ENCODE measurements around the gene KRT34. TPM values are rescaled to one million over a fixed set of nuclear protein-coding genes. Genes with fewer than 3 reads are reported as not detected.

The KRT34 gene
- total RNA-seq, 1 donor from 2014 or later: not detected

GRCh38 chr17:41391535-41391934 is 9.4 kb upstream of the KRT34 start:
- no peak overlapping the region for H3K4me3 Mint-ChIP-seq (ENCODE audit: unreplicated experiment)
- Histone ChIP-seq H2AFZ (ENCODE audit: low read depth, low read length) (no peak overlapping the region), H3K27me3 (ENCODE audit: insufficient read depth, low read length) (no peaks in the 10 kb centered on the region), H3K4me1 (ENCODE audit: insufficient read depth, low read length) (peaks cover 10% of the 10 kb centered on the region), H3K4me3 (ENCODE audit: insufficient read depth, low read depth, low read length) (no peak overlapping the region), H3K79me2 (ENCODE audit: insufficient read depth, low read length) (no peaks in the 10 kb centered on the region), H3K9ac (ENCODE audit: low read length) (no peak overlapping the region), H3K36me3 (ENCODE audit: insufficient read depth, low read length) (no peaks in the 10 kb centered on the region), H3K9me3 (ENCODE audit: insufficient read depth, low read depth, low read length) (no peaks in the 10 kb centered on the region), H3K4me2 (ENCODE audit: low read length) (no peak overlapping the region), H3K27ac (ENCODE audit: low read depth, low read length) (no peak overlapping the region), H4K20me1 (ENCODE audit: insufficient read depth, low read length) (no peaks in the 10 kb centered on the region)
- no peaks in the 10 kb centered on the region for H3K36me3 Mint-ChIP-seq (ENCODE audit: low read depth, unreplicated experiment)
- DNase-seq (ENCODE audit: low read depth): no peak
- no peak for FAIRE-seq
- peaks cover 8% of the 10 kb centered on the region for H3K9me3 Mint-ChIP-seq (ENCODE audit: unreplicated experiment)
- TF ChIP-seq CTCF (IDR thresholded peaks at IDR 0.05; ENCODE audit: insufficient read depth, low read depth, low read length) (no peak), EZH2 (IDR thresholded peaks at IDR 0.05; ENCODE audit: insufficient read depth, low read length) (no peak)
- peaks cover 19% of the 10 kb centered on the region for H3K4me1 Mint-ChIP-seq (ENCODE audit: low read depth, unreplicated experiment)
- H3K27ac Mint-ChIP-seq (ENCODE audit: unreplicated experiment): no peak overlapping the region
- peaks cover 6% of the 10 kb centered on the region for H3K27me3 Mint-ChIP-seq (ENCODE audit: low read depth, unreplicated experiment)

- H3K4me1 Mint-ChIP-seq (ENCODE audit: low read depth, unreplicated experiment): peaks cover 19% of the 10 kb centered on the region
- H3K4me3 Mint-ChIP-seq (ENCODE audit: unreplicated experiment): no peak overlapping the region
- H3K4me2 ChIP-seq (ENCODE audit: low read length): no peak overlapping the region
- H2AFZ ChIP-seq (ENCODE audit: low read depth, low read length): no peak overlapping the region
- H3K27me3 Mint-ChIP-seq (ENCODE audit: low read depth, unreplicated experiment): peaks cover 3% of the 10 kb centered on the region
- H3K9ac ChIP-seq (ENCODE audit: low read length): no peak overlapping the region
- DNase-seq (ENCODE audit: low read depth) (no peak), FAIRE-seq (no peak)
- peaks cover 10% of the 10 kb centered on the region for H3K4me1 ChIP-seq (ENCODE audit: insufficient read depth, low read length)
- H3K9me3 ChIP-seq (ENCODE audit: insufficient read depth, low read depth, low read length): no peaks in the 10 kb centered on the region
- H4K20me1 ChIP-seq (ENCODE audit: insufficient read depth, low read length): no peaks in the 10 kb centered on the region
- no peaks in the 10 kb centered on the region for H3K79me2 ChIP-seq (ENCODE audit: insufficient read depth, low read length)
- TF ChIP-seq EZH2 (IDR thresholded peaks at IDR 0.05; ENCODE audit: insufficient read depth, low read length) (no peak), CTCF (IDR thresholded peaks at IDR 0.05; ENCODE audit: insufficient read depth, low read depth, low read length) (no peak)
- peaks cover 7% of the 10 kb centered on the region for H3K9me3 Mint-ChIP-seq (ENCODE audit: unreplicated experiment)
- no peaks in the 10 kb centered on the region for H3K27me3 ChIP-seq (ENCODE audit: insufficient read depth, low read length)
- no peak overlapping the region for H3K27ac ChIP-seq (ENCODE audit: low read depth, low read length)
- no peaks in the 10 kb centered on the region for H3K36me3 Mint-ChIP-seq (ENCODE audit: low read depth, unreplicated experiment)
- H3K27ac Mint-ChIP-seq (ENCODE audit: unreplicated experiment): no peak overlapping the region
- H3K4me3 ChIP-seq (ENCODE audit: insufficient read depth, low read depth, low read length): no peak overlapping the region
- no peaks in the 10 kb centered on the region for H3K36me3 ChIP-seq (ENCODE audit: insufficient read depth, low read length)
These were observed 8.4 kb upstream of the KRT34 start for GRCh38 chr17:41390411-41390938.

DNA sequence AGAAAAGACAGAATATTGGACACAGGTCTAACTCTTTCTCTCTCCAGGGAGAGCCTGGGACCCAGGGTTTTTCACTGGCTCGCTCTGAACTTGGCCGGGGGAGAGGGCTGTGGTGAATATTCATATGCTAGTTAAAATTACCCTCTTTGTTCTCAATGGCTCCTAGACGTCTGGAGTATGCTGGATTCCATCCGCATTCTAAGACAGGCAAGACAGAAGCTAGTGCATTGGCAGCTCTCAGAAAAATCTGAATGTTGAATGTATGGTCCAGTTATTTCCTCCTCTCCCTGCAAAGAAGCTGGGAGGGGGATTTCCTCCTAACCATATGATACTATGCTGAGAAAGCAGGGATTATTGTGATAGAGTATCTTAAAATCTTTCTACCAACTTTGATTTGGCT is 5.6 kb upstream of the KRT34 start:
- peaks cover under 1% of the 10 kb centered on the region for H3K4me1 ChIP-seq (ENCODE audit: insufficient read depth, low read length)
- no peaks in the 10 kb centered on the region for H3K36me3 Mint-ChIP-seq (ENCODE audit: low read depth, unreplicated experiment)
- H3K27me3 Mint-ChIP-seq (ENCODE audit: low read depth, unreplicated experiment): no peaks in the 10 kb centered on the region
- DNase-seq (ENCODE audit: low read depth): no peak
- H3K9ac ChIP-seq (ENCODE audit: low read length): no peak overlapping the region
- no peaks in the 10 kb centered on the region for H3K9me3 ChIP-seq (ENCODE audit: insufficient read depth, low read depth, low read length)
- peaks cover 9% of the 10 kb centered on the region for H3K4me1 Mint-ChIP-seq (ENCODE audit: low read depth, unreplicated experiment)
- no peaks in the 10 kb centered on the region for H3K79me2 ChIP-seq (ENCODE audit: insufficient read depth, low read length)
- TF ChIP-seq EZH2 (IDR thresholded peaks at IDR 0.05; ENCODE audit: insufficient read depth, low read length) (no peak), CTCF (IDR thresholded peaks at IDR 0.05; ENCODE audit: insufficient read depth, low read depth, low read length) (no peak)
- no peak overlapping the region for H3K4me3 ChIP-seq (ENCODE audit: insufficient read depth, low read depth, low read length)
- no peak overlapping the region for H3K4me2 ChIP-seq (ENCODE audit: low read length)
- H3K36me3 ChIP-seq (ENCODE audit: insufficient read depth, low read length): no peaks in the 10 kb centered on the region
- H4K20me1 ChIP-seq (ENCODE audit: insufficient read depth, low read length): no peaks in the 10 kb centered on the region
- no peak for FAIRE-seq
- no peak overlapping the region for H3K27ac ChIP-seq (ENCODE audit: low read depth, low read length)
- no peak overlapping the region for H2AFZ ChIP-seq (ENCODE audit: low read depth, low read length)
- H3K4me3 Mint-ChIP-seq (ENCODE audit: unreplicated experiment): no peak overlapping the region
- H3K27me3 ChIP-seq (ENCODE audit: insufficient read depth, low read length): no peaks in the 10 kb centered on the region
- H3K27ac Mint-ChIP-seq (ENCODE audit: unreplicated experiment): no peak overlapping the region
- peaks cover 7% of the 10 kb centered on the region for H3K9me3 Mint-ChIP-seq (ENCODE audit: unreplicated experiment)

All from astrocyte (in vitro differentiated cells and primary cell).